SKM-1 (cell line): ENCODE results near the gene CDC26.
"Not testable (repeated sequence)": the region's sequence is repeated elsewhere in the genome, so short reads cannot be mapped to it uniquely, and the experiment has no call there.

ENCODE experiments used
- DNase-seq: peaks from one replicate; lab custom pipeline; 2025; ENCODE audit not compliant: unreplicated experiment; lab: John Stamatoyannopoulos, UW

Gene CDC26

GRCh38 chr9:113296247-113296646 lies 20.9 kb upstream of the CDC26 start:
- DNase-seq = not testable (repeated sequence)

GRCh38 chr9:113293285-113293878 lies 18.0 kb upstream of the CDC26 start:
- DNase-seq = no peak

GRCh38 chr9:113290052-113290607 lies 14.8 kb upstream of the CDC26 start:
- DNase-seq = no peak

GRCh38 chr9:113289091-113289490 lies 13.7 kb upstream of the CDC26 start:
- DNase-seq = no peak

- DNase-seq = no peak
Observed at GRCh38 chr9:113281356-113281755, 6.0 kb upstream of the CDC26 start.

- no peak for DNase-seq
Observed at GRCh38 chr9:113278840-113279239, 3.5 kb upstream of the CDC26 start.

GRCh38 chr9:113274474-113275156 lies 757 bp downstream of the CDC26 start:
- peak; percentile 36 for DNase-seq

GRCh38 chr9:113269871-113270270 lies 5.5 kb downstream of the CDC26 start:
- DNase-seq = no peak

GRCh38 chr9:113269355-113269754 lies 6.0 kb downstream of the CDC26 start:
- DNase-seq = no peak

- no peak for DNase-seq
Observed at GRCh38 chr9:113267911-113268566, 7.3 kb downstream of the CDC26 start.

- DNase-seq = no peak
Observed at GRCh38 chr9:113266174-113266573, 9.2 kb downstream of the CDC26 start.

- DNase-seq = no peak
Observed at GRCh38 chr9:113261917-113262671, 13.3 kb downstream of the CDC26 start.

- DNase-seq = no peak
Observed at GRCh38 chr9:113258282-113258681, 17.1 kb downstream of the CDC26 start.

- no peak for DNase-seq
Observed at GRCh38 chr9:113257863-113258262, 17.5 kb downstream of the CDC26 start.

GRCh38 chr9:113255438-113255837 lies 19.9 kb downstream of the CDC26 start:
- DNase-seq = peak; percentile 13

- no peak for DNase-seq
Observed at GRCh38 chr9:113254991-113255390, 20.4 kb downstream of the CDC26 start.

GRCh38 chr9:113250807-113251206 lies 24.6 kb downstream of the CDC26 start:
- no peak for DNase-seq

GRCh38 chr9:113249661-113250060 lies 25.7 kb downstream of the CDC26 start:
- DNase-seq = not testable (repeated sequence)

GRCh38 chr9:113247640-113248039 lies 27.7 kb downstream of the CDC26 start:
- no peak for DNase-seq

- no peak for DNase-seq
Observed at GRCh38 chr9:113246928-113247327, 28.4 kb downstream of the CDC26 start.

- no peak for DNase-seq
Observed at GRCh38 chr9:113245894-113246293, 29.5 kb downstream of the CDC26 start.
